NCI-H345 treated with DMSO at 0.1 percent for 48 hours (cell line): ENCODE data around the gene SLC15A2.
"Not testable (repeated sequence)": the region's sequence is repeated elsewhere in the genome, so short reads cannot be mapped to it uniquely, and the experiment has no call there.

Experiments used
- DNase-seq: peaks from one replicate; lab custom pipeline; 2025; ENCODE audit not compliant: unreplicated experiment; lab: John Stamatoyannopoulos, UW

Gene SLC15A2

GRCh38 chr3:121894301-121894990 lies at the start of gene SLC15A2:
TSS of gene SLC15A2 (plus strand) at chr3:121894401. CDS start at chr3:121894477, 76 bp downstream.
- DNase-seq: no peak

GRCh38 chr3:121844892-121845291 lies 49.3 kb upstream of the SLC15A2 start:
- no peak for DNase-seq

- no peak for DNase-seq
These were observed 41.9 kb upstream of the SLC15A2 start for GRCh38 chr3:121852256-121852655.

- no peak for DNase-seq
These were observed 38.6 kb upstream of the SLC15A2 start for GRCh38 chr3:121855555-121855954.

GRCh38 chr3:121857778-121858177 lies 36.4 kb upstream of the SLC15A2 start:
- DNase-seq: not testable (repeated sequence)

GRCh38 chr3:121863247-121863646 lies 31.0 kb upstream of the SLC15A2 start:
- not testable (repeated sequence) for DNase-seq

- no peak for DNase-seq
These were observed 30.4 kb upstream of the SLC15A2 start for GRCh38 chr3:121863801-121864200.

GRCh38 chr3:121869736-121870135 lies 24.5 kb upstream of the SLC15A2 start:
- no peak for DNase-seq

GRCh38 chr3:121870717-121871116 lies 23.5 kb upstream of the SLC15A2 start:
- no peak for DNase-seq

GRCh38 chr3:121871430-121871829 lies 22.8 kb upstream of the SLC15A2 start:
- DNase-seq: no peak

- no peak for DNase-seq
These were observed 15.8 kb upstream of the SLC15A2 start for GRCh38 chr3:121878411-121878810.

- DNase-seq: no peak
These were observed 10.7 kb upstream of the SLC15A2 start for GRCh38 chr3:121883507-121883906.

GRCh38 chr3:121885386-121885785 lies 8.8 kb upstream of the SLC15A2 start:
- no peak for DNase-seq

- DNase-seq: no peak
These were observed 920 bp downstream of the SLC15A2 start for GRCh38 chr3:121895121-121895520.

GRCh38 chr3:121895736-121896135 lies 1.5 kb downstream of the SLC15A2 start:
- no peak for DNase-seq

GRCh38 chr3:121896823-121897222 lies 2.6 kb downstream of the SLC15A2 start:
- DNase-seq: no peak

GRCh38 chr3:121897296-121897695 lies 3.1 kb downstream of the SLC15A2 start:
- no peak for DNase-seq

GRCh38 chr3:121913305-121913990 lies 19.2 kb downstream of the SLC15A2 start:
- DNase-seq: no peak

- DNase-seq: no peak
These were observed 20.1 kb downstream of the SLC15A2 start for GRCh38 chr3:121914081-121914998.

GRCh38 chr3:121916189-121916588 lies 22.0 kb downstream of the SLC15A2 start:
- no peak for DNase-seq

- DNase-seq: no peak
These were observed 24.7 kb downstream of the SLC15A2 start for GRCh38 chr3:121918779-121919483.
